Gastrocnemius medialis (tissue), 4 donors: Measurements from ENCODE around the gene SND1.

Source experiments
- CTCF ChIP-seq, 5 experiments: fragments of 450-650 bp in 3 of 5; fragments of 200-600 bp in 2 of 5; sonication (generic) in 2 of 5; IDR thresholded peaks in 4 of 5; conservative IDR thresholded peaks in 1 of 5; 1 replicate in 4 of 5; 2 replicates in 1 of 5; pipeline ENCODE4 v1.5.1; 2016 to 2019; ENCODE audit warnings: antibody characterized with exemption in 5 of 5, mild to moderate bottlenecking in 3 of 5, moderate library complexity in 3 of 5
- POLR2A ChIP-seq, 2 donors: fragments of 450-650 bp; IDR thresholded peaks; one replicate each; pipeline ENCODE4 v1.6.1; 2017; ENCODE audit warnings: antibody characterized with exemption in 2 of 2, mild to moderate bottlenecking in 2 of 2, moderate library complexity in 2 of 2

- no peak for TF ChIP-seq CTCF (IDR thresholded peaks at IDR 0.05 in 4 of 5, conservative IDR thresholded peaks at IDR 0.05 in 1 of 5)
- TF ChIP-seq POLR2A (IDR thresholded peaks at IDR 0.05), result no peak
These were observed 322.5 kb downstream of the SND1 start for GRCh38 chr7:127974446-127975035.
